Fibroblast of lung (primary cell): ENCODE data around the gene LARP1.

Experiments used
- CTCF ChIP-seq, 2 donors: IDR thresholded peaks in 1 of 2; conservative IDR thresholded peaks in 1 of 2; 1 replicate in 1 of 2; 2 replicates in 1 of 2; pipeline ENCODE4 v1.5.1; 2011 to 2012; ENCODE audit warnings: low read length in 2 of 2, control low read depth in 1 of 2, inconsistent platforms in 1 of 2, low read depth in 1 of 2, mild to moderate bottlenecking in 1 of 2
- EZH2 ChIP-seq: IDR thresholded peaks from 2 replicates; pipeline ENCODE4 v1.5.1; 2012; ENCODE audit warnings: low read length, control low read depth, mild to moderate bottlenecking; ENCODE audit errors: missing control alignments

- TF ChIP-seq CTCF (conservative IDR thresholded peaks at IDR 0.05 in 1 of 2, IDR thresholded peaks at IDR 0.05 in 1 of 2; ENCODE audit: low read depth in 1 of 2, low read length in 2 of 2): no peak
- no peak for TF ChIP-seq EZH2
Measured at GRCh38 chr5:154740957-154741356, 14.2 kb upstream of the LARP1 start.
